Amygdala (tissue), 56 donors: ENCODE results near the gene CTSC.

Source experiments
- DNase-seq, 56 donors: peaks; one replicate each; lab custom pipeline; 2025; lab: John Stamatoyannopoulos, UW

The CTSC gene

GRCh38 chr11:88353835-88354496, 16.4 kb upstream of the CTSC start:
- no peak for DNase-seq

GRCh38 chr11:88353386-88353785, 15.8 kb upstream of the CTSC start:
- no peak for DNase-seq

DNA sequence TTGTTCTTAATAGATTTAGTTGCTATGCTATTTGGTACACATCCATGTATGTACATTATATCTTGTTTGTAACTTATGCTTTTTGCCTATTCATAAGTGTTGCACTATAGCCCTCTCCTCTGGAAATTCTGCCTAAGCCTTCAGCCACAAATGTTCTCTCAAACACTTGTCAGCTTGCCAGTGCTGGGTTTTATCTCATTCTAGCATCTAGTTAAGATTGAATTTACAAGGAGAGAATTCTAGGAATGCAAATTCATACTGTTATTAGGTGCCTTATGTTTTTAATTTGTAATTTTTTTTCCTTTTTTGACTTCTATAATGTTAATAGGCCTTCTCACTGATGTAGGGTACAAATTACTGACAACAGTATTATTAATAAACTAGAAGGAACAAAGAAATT, 14.6 kb upstream of the CTSC start:
- no peak for DNase-seq

- DNase-seq: no peak
Measured at GRCh38 chr11:88348870-88349269, 11.3 kb upstream of the CTSC start.

DNA sequence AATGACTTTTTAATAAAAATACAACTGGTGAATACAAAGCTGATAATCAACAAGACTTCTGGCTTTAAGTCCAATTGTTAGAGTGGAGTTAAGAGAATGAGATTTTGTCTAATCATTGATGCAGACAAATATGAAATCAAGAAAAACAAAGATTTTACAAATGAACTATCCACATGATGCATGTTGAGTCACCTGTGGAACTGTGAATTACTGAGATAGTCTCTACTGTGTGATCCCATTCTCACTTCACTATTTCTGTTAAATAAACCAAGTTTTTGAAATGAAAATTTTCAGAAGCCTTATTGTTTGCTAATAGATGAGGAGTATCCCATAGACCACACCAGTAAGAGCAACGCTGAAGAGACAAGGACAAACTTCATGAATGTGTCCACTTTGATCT, 8.4 kb upstream of the CTSC start:
- no peak for DNase-seq

- DNase-seq: no peak
Measured at GRCh38 chr11:88345408-88345807, 7.9 kb upstream of the CTSC start.

GRCh38 chr11:88344869-88345268, 7.3 kb upstream of the CTSC start:
- DNase-seq: no peak

GRCh38 chr11:88341522-88342251, 4.2 kb upstream of the CTSC start:
- no peak for DNase-seq

- no peak for DNase-seq
Measured at GRCh38 chr11:88340366-88340935, 2.9 kb upstream of the CTSC start.

DNA sequence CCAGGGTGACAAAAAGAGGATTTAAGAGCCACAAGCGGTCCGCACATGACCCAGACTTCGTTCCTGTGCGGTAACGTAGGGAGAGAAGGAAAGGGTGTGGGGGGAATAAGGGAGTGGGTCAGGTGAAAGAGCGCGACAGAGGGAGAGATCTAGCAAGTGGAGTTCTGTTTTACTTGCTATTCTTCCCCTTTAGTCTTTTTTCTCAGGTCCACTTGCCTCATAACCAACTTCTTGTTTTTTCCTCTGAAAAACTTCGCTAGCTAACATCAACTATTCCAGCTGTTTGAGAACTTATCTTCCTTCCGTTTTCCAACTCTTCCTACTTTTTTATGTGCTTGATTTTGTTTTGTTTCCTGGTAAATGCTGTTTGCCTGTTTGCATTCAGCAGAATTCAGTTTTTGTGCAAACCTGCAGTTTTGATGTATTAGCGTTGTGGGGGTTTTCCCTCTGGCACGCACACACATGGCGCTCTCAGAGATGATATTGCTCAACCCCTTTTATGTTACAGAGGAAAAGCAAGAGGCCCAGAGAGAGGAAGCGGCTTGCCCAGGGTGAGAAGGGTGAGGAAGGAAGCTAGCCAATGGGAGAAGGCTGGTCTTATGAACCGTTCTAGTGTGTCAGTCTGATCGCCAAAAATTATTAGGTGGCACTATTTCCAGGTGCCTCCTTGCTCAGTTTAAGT, 592 bp upstream of the CTSC start:
- DNase-seq: peak in 9 of 56 donors; percentile 2 to 18 (median 7)

GRCh38 chr11:88335284-88335683, 2.3 kb downstream of the CTSC start:
- no peak for DNase-seq

DNA sequence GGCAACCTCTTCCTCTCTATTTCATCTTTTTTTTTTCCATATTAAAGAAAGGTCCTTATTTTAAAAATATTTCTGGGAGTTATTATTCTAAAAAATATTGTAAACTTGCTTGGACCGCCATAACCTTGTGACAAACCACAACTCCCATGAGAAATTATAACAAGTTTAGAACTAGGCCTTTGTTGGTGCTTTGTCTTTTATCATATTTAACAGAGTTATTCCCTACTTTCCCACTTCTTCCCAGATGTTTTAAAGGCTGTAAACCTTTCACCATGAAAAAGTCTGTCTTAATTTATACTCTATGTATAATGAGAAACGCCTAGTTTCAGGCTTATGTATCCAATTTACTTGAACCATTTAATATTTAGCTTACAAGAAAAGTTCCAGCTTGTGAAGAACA, 3.7 kb downstream of the CTSC start:
- DNase-seq: no peak

- no peak for DNase-seq
Measured at GRCh38 chr11:88332851-88333250, 4.7 kb downstream of the CTSC start.

GRCh38 chr11:88330826-88331428, 6.6 kb downstream of the CTSC start:
- DNase-seq: no peak

- DNase-seq: no peak
Measured at GRCh38 chr11:88329563-88330250, 7.8 kb downstream of the CTSC start.

GRCh38 chr11:88327462-88328143, 9.9 kb downstream of the CTSC start:
- no peak for DNase-seq

- DNase-seq: no peak
Measured at GRCh38 chr11:88327061-88327460, 10.5 kb downstream of the CTSC start.

DNA sequence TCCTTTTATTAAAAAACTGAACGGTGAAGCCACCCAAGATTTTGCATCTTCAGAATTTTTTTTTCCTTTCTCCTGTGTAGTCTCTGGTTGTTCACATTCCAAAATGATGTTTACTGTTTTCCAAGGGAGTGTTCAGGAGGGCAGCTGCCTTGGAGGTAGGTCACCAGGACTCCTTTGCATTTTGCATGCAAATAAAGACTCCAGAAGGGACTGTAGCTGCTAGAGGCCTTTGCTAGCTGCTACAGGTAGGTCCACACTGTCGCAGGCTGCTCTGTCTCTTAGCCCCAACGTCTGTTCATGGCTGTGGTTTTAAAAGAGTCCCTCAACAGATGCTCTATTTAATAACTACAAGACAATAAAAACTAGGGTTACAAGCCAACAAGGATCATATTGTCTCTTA, 11.4 kb downstream of the CTSC start:
- DNase-seq: no peak

GRCh38 chr11:88324562-88325345, 12.8 kb downstream of the CTSC start:
- no peak for DNase-seq
